GM21717 (cell line): ENCODE data around the gene DCLK2.

Source experiments
- ATAC-seq: cut with Tn5 transposase; IDR thresholded peaks from one replicate; pipeline ENCODE4 v1.9.1; 2021; ENCODE audit warnings: mild to moderate bottlenecking, moderate library complexity; ENCODE audit not compliant: unreplicated experiment

DCLK2 gene

DNA sequence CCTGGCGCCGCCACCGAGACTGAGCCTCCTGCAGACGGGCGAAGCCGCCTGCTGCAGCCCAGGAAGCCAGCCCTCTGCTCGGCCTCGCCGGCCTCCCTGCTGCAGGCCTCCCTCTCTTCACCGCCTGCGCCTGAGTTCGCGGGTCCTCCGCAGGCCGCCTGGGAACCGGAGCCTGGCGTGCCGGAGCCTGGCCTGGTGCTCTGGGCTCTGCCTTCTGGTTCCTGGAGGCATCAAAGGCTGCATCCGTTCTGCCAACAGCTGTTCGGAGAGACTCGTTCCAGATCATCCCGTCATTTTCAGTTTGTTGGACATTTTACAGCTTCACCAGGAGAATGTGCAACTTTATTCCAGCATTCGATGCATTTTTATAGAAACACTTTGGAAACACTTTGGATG lies 178.0 kb downstream of the DCLK2 start:
- ATAC-seq, result no peak

DNA sequence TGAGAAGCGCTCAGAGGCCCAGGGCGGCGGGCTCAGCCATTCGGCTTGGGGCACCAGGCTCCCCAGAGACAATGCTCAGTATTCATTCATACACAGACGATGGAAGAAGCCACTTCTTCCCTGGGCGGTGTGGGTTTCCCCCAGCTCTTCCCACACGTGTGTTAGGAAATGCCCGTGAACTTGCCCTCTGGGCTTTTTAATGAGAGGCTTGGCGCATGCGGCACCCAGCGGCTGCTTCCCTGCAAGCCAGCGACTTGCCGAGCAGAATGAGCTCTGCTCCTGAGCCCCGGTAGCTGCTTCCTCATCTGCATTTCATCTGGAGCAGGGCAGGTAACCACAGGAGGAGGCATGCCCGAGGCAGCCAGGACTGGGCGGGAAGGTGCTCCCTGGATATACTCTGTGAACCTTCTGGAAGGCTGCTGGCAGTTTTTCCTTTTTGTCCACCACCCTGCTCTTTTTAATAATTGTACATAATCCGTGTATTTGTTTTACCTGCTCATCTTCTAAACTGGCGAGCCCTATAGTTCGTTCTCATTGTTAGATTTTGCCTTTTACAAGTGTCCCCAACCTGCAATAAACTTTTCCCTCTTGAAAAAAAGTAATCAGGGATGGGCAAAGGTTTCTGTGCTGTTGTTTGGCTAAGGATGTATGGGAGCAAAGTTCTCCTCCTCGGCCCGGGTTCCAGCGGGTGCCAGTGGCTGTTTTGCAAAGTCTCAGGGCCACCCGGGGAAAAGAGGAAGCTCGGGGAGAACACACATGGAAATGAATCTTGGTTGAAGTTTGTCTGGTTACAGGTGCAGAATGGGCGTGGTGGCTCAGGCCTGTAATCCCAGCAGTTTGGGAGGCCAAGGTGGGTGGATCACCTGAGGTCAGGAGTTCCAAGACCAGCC lies 178.8 kb downstream of the DCLK2 start:
- no peak for ATAC-seq

DNA sequence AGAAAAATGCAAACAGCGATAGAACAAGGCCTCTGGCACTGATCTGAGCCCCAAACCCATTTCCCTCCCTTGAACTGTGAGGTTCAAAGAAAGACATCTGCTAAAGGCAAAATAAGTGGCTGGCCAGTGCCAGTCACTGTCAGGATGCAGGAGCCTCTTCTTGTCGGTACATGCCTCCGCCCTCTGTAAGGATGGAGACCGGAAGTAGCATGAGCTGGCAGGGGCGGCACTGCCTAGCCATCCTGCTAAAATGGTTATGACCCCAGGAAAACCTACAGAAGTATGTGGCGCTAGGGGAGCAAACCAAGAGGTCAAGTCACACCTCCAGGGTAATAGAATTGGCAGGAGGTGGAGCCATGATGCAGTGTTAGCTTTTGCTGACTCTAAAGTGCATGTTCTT lies 180.3 kb downstream of the DCLK2 start:
- ATAC-seq, result no peak

DNA sequence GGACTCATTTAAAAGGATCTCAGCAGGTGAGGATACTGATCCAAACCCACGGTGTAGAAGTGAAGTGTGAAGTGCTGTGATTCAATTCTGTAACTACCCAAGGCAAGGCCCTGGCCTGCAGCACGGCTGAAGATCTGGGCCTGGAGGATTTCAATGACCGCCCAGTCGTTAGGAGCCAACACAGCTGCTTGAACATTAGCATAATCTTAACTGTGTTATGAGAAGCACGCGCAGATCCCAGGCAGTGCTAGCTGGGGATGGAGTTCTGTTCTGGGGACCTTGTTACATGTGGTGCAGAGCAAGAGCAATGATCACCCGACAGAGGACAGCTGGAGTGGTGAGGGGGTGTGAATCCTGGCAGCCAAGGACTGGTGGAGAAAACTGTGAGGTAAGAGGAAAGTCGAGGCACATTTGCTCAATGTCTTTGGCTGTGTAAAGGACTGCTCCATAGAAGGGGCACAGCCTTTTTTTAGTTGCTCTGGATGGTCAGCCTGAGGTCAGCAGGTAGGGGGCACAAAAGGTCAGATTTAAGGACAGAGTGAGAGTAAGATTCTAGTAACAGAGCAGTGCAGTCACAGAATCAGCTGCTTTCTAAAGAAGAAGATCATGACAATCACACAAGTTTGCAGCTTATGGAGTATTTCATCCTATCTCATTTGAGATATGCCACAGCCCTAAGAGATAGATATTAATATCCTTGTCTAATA lies 181.8 kb downstream of the DCLK2 start:
- ATAC-seq, result no peak

DNA sequence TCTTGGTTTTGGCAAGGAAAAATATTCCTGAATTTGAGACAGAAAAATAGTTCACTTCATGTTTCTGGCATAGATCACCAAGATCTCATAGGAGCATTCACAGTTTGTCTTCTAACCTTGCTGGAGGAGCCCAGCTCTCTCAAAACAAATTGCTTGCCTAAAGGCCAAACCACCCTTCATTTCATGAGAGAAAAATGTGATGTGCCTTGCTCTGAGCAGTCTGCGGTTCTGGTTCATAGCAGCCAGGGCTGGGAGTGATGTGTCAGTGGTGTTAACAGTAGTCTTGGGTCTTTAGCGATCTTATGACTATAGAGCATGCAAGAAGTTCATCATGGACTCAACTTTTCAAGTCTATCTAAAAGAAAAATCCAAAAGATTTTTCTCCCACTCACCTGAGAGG lies 183.3 kb downstream of the DCLK2 start:
- no peak for ATAC-seq

DNA sequence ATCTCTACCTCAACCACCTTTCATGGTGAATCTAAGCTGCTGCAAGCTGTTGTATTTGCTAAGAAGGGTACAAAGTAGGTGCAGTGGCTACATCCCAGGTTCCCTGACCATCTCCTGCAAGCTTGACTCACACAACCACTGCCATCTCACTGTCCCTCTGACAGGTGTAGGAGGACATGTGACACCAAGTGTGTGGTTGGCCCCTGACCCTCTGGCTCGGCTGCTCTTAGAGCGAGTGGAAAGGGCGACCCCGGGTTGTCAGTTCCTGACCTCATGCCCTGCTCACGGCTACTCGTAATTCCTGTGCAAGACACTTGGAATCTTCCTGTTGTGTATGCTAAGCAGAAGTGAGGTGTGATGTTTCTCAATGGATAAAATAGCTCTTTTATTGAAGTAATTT lies 184.4 kb downstream of the DCLK2 start:
- ATAC-seq, result no peak

DNA sequence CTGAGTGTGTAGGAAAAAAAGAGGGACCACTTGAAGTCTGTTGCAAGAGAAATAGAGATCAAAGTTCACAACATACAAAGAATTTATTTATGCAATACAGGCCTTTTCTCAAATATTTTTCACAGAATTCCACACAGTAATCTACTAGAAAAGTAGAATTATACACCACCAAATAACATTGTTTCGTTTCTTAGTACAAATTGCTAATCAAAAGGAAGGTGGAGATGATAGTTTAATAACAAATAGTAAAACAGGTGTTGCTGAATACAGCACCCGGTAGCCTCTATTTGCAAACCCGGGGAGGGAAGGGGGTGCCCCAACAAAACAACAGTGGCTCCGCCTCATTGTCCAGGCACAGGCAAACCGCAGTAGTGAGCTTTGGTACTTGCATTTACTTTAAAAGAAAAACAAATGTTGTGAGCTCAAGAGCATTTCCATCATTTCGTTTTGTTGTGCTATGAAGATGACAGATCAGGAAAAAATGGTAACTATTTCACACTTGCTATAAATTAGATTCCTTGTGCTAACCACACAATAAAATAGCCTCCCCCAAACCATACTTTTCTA lies 186.4 kb downstream of the DCLK2 start:
- ATAC-seq, result no peak

DNA sequence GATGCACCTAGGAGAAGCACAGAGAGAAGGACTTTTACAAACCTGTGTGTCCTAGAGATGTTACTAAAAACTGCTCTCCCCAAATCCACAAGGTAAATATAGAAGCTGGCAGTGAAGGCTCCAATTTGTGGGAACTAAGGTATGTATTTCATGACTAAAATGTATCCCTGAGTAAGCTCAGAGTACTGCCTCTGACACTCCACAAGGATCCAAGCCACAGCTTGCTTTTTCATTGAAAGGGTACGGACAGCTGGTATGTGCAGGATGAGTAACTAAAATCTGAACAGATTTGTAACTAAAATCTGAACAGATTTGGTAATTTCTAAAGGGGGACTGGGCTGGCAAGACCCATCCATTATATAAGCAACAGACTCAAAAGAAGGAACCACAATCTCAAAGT lies 187.6 kb downstream of the DCLK2 start:
- ATAC-seq, result no peak

DNA sequence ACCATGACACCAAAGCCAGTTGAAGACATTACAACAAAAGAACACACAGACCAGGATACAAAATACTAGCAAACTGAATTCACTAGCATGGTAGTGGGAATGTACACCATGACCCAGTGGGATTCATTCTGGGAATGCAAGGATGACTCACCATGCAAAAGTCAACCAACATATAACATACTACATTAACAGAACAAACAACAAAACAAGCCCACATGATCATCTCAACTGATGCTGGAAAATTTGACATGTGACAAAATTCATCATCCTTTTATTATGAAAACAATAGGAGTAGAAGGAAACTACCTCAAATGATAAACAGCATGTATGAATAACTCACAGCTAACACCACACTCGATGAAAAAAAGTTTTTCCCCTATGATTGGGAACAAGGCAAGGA lies 190.2 kb downstream of the DCLK2 start:
- ATAC-seq, result no peak

DNA sequence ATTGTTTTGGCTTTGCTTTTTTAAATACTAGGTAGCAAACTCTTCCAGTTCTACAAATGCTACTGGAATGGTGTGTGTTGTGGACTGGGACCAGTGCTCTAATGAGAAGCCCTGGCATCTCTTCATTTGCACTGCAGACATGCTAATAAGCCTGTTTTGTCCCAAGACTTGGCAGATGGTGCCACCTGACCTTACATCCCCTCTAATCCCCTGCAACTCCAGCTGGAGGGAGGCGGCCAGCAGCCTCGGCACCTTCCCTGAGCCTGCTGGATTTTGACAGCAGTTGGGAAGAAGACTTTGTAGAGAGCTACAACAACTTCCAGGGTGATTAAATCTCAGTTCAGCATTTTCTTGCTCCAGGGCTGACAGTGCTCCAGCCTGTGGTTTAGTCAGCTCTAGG lies 200.0 kb downstream of the DCLK2 start:
- no peak for ATAC-seq

DNA sequence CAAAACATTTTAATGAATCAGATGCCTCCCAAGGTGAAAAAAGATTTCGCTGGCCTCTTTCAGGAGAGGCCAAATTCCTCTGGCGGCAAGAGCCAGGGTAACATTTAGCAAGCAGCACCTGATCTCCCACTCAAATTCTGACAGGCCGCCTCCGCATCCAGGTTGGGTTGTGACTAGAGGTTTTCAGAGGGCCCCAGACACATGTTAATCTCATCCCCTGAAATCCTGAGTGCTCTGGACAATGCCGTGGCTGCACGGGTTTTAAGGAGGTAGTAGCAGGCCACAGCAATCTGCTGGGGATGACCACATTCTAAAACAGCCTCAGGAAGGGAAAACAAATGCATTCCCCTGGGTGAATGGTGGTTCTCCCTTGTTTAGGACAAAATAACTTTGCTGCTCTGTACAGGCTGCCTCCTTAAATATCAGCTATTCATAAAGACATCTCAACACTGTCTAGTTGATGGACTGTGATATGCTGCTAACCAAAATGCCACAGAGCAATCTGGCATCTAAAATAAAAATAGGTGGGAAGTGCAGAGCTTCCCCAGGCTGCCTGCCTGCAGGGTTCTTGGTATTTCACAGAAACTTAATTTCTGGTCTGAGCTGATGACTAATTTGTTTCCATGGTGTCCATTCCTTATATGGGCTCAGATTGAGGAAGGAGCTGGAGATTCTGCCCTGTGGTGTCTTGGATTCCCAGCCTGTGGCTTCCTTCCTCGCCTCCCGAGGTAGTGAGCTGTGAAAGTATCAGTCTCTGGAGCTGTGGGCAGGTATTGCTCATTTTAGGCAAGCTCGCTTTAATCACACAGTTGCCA lies 202.0 kb downstream of the DCLK2 start:
- ATAC-seq, result no peak

GRCh38 chr4:150280975-150281374 lies 202.7 kb downstream of the DCLK2 start:
- no peak for ATAC-seq

DNA sequence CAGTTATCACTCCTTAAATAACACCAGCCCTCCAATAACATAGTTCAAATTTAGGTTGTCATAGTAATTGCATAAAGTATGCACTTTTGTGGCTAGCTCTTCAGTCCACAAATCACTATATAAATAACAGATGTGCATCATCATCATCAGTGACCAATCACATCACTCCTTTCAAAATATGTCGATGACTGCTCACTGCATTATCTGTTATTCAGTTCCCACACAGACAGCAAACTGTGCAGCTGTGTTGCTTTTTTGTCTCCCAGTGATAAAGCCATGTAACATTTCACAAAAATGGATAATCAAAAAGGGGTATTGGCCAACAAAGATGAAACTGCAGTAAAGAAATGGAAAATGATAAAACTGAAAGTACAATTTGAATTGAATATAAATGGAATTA lies 205.4 kb downstream of the DCLK2 start:
- no peak for ATAC-seq

- ATAC-seq, result no peak
These were observed 208.4 kb downstream of the DCLK2 start for GRCh38 chr4:150286656-150287055.

DNA sequence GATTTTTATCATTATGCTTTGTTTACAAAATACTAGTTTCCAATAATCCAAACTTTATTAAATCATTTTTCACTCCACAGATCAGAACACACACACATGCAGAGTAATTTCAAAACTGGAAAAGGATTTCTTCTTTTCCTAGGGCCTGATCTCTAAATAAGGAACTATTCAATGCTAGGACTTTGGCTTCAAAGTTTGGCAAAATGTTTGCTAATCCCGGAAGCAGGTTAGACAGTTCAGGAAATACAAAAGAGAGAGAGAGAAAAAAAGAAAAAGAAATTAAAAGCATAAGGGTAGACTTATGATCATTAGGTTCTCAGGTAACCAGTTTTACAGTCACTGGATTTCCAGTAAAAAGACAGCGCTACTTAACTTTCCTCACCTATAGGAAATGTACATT lies 211.0 kb downstream of the DCLK2 start:
- no peak for ATAC-seq

DNA sequence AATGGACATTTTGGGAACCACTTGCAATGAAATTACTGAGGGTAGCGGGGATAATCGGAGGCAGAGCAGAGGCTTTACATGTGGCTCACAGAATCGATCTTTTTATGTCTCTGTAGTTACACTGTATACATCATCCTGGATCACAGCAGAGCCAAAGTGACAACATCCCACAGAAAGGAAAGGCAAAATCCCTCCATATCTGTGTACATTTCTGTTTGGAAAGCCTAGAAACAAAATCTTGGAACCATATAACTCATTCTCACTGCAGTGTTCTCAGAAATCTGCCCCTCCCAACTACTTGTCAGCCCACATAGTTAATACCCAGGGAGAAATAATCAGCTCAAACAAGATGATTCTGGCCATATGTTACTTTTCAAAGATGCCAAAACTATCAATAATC lies 211.6 kb downstream of the DCLK2 start:
- ATAC-seq, result no peak

GRCh38 chr4:150297861-150298474 lies 219.7 kb downstream of the DCLK2 start:
- no peak for ATAC-seq

- no peak for ATAC-seq
These were observed 221.6 kb downstream of the DCLK2 start for GRCh38 chr4:150299816-150300215.

DNA sequence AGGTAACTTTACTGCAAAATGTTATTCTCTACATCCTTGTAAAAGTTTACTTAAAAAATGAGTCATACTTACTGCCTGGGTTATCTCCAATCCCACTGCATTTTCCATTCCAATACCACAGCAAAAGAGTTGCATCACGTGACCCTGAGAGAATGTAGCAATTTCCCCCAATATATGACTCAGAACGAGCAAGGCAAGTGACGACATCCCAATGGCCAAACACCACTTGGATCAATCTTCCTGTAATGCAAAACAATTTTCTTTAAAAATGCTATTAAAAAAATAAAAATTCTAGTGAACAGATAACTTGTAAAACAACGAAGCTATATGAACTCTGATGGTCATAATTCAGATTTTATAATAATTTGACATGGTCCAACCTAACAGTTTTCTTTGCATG lies 224.3 kb downstream of the DCLK2 start:
- no peak for ATAC-seq

DNA sequence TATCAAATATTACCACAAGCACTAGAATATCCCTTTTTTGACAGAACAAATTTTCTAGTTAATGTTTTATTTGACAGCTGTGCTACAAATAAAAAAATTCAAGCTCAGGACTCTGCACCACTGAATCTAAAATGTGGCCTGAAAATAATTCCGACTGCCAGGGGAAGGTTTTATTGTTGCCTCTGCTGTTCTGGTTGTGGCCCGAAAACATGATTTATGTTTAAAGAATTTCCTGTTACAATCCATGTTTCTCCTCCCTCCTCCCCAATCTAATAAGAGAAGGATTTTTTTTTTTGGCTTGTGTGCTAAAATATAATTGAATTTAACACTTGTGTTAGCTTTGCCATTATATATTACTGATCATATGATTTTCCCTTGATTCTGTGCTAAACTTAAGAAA lies 227.8 kb downstream of the DCLK2 start:
- ATAC-seq, result no peak

GRCh38 chr4:150306719-150307118 lies 228.5 kb downstream of the DCLK2 start:
- no peak for ATAC-seq
